Stimulated activated CD4-positive, alpha-beta T cell treated with anti-CD3 and anti-CD28 coated beads, TNF-alpha, amount 100 ng/mL, for 4 hours (primary cell): ENCODE measurements around the gene MYBPHL.
"Not testable (repeated sequence)": the region's sequence is repeated elsewhere in the genome, so short reads cannot be mapped to it uniquely, and the experiment has no call there.

Source experiments
- DNase-seq, 3 experiments: peaks; one replicate each; pipeline ENCODE4 v3.0.0-alpha.2; 2020; ENCODE audit warnings: low read depth in 3 of 3

The MYBPHL gene

DNA sequence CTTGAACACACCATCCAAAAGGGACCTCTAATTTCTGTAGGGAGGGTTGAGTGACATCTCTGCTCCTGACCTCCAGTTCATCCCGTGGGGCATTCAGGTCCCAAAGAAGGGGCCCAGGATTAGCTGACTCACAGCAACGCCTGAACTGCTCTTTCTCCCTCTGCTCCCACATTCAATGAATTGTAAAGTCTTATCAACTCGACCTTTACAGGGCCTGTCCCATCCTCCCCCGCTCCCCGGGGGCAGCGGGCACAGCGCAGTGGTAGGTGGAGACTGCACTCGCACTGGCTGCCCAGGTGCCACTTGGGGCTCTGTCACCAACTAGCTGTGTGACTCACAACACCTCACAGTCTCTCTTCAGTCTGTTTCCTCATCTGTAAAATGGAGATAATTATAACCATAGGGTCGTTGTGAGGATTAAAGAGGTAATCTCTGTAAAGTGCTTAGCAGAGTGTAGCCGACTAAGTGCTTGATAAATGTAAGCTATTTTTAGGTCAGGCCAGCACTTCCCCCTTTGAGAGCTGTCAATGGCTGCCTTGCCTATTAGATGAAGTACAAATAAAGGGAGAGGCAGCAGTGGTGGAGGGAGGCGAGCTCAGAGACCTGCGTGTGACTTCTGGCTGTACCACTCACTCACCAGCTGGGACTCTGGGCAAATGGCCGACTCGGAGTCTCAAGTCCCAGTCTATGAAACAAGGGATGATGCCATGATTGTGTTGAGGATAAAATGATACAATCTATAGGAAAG lies 637 bp upstream of the MYBPHL start:
- no peak for DNase-seq

DNA sequence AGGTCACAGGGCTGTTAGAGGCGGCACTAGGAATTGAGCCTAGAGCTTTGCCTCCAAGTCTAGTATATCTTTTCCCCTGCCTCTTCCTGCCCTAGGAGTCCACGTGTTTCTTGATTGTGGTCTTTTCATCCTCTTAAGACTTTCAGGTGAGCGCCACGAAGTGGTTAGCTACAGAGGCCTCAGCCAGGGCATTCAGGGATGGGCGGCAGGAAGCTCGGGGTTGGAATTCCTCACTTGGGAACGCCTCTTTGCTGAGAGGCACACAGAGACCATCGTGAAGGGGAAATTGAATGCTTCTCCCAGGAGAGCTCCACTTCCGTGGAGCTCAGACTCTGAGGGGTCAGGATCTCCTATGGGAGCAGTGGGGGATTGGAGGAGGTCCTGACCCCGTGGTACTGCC lies 820 bp downstream of the MYBPHL start:
- not testable (repeated sequence) for DNase-seq

DNA sequence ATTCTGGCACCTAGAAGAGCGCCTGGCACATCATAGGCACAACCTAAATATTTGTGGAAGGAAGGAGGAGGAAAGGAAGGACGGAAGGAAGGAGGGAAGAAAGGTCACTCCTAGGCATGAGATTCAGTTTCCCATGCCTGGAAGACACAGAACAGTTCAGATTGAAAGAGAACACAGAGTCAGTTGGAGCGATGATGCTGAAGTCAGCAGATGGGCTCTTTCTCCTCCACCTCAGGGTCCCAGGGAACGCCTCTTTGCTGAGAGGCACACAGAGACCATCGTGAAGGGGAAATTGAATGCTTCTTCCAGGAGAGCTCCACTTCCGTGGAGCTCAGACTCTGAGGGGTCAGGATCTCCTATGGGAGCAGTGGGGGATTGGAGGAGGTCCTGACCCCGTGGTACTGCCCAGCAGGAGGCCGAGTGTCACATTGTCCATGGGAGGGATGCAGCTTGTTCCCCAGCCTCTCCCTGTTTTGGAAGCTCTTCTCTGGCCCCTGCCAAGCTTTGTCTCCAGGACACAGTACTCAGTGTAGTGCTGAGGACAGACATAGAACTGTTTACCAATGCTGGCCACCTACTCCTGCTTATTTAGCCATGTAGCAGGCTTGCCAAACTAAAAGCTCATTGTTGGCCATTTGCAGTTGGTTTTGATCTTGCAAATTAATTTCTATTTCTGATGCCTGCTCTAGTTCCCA lies 2.4 kb downstream of the MYBPHL start:
- DNase-seq, result no peak

DNA sequence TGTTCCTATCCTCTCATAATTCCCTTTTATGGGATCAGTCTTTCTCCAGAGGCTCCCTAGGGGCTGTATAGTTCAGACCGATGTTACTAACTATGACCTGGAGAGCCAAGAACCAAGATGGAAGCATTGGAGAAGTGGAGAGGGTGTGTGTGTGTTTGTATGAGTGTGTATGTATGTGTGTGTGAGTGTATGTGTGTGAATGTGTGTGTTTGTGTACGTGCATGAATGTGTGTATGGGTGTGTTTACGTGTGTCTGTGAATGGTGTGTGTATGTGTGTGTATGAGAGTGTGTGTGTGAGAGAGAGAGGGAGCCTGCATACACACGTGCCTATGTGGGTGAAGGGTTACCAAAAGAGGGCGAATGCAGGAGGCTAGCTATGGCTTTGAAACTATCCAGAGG lies 4.9 kb downstream of the MYBPHL start:
- no peak for DNase-seq

DNA sequence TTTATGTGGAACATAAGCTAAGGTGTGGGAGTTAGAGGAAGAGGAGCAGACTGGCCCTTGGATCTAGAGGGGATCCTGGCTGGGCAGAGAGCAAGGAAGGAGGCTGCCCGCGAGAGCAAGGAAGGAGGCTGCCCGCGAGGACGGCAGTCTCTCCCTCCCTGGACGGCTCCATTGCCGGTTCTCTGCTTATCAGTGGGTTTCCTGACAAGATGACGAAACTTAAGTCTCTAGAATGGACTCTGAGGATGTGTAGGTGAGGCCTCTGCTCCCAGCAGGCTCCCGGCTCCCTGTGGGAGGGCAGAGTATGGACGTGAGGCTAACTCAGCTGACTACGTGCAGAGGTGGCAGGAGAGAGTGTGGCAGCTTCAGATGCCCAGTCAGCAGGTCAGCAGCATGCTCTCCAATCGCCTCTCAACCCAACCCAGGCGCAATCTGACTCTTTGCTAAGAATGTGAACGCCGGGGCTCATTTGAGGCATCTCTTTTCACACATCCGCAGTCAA lies 6.1 kb downstream of the MYBPHL start:
- no peak for DNase-seq

DNA sequence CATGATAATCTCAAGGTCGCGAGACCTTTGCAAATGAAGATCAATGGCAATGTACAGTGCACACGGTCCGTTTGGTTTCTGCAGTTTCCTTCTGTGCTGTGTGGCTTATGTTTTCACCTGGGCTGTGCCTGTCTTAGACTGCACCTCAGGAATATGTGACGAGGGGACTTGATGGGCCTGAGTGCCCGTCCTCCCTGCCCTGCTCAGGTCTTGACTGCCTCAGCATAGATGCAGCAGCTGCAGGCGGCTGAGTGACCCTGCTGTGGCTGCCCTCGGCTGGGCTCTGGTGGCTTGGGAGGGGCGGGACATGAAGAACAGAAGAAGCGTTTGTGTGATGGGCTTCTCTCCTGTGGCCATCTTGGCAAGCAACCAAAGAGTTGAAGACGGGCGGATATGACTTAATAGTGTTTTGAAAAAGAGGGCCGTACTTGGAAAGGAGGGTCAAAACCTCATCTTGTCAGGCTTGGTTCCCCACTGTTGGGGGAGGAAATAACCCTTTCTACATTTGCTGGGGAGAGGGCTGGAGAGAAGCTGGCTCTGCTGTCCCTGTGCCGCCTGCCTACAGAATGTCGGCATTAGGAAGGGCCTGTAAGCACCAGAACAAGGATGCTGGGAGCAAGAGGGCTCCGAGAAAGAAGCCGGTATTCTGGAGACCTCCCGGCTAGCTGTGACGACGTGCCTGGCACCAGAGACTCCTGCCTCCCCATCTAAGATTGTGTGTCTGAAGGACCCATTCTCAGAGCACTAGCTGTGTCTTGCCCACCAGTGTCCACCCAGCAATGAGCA lies 7.1 kb downstream of the MYBPHL start:
- no peak for DNase-seq

DNA sequence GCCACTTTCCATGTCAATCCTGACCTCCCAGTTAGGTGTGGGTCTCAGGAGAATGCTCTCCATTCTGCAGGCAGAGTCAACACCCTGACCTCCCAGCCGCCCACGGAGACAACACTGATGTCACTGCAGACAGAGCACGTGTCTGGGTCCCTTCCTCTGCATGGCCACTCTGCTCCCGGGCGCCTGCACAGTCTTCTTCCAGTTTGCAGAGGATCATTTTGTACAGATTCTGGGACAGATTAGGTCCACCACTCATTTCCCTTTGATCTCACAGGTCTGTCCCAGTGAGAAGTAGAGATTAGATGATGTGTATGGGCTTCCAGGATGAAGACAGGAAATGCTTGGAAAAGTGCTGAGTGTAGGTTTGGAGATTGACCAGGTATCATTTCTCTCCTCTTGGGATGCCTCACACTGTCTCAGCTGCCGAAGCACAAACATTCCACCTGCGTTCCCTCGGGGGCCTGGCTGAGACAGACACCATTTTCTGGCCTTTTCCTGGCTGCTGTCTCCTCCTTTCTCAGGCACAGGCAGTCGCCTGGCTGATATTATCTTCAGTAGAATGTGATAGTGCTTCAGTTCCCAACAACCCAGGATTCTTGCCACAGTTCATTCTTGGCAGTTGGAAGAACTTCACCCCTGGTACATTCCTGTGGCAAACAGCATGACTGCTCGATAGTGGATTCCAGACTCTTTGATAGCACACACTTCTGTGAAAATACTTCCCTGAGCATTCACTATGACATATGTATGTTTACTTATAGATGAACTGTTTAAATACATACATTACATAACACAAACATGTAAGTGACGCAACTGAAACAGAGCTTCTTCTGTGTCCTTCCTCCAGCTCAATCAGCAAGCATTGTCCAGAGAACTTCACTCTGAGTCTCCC lies 7.9 kb downstream of the MYBPHL start:
- DNase-seq, result no peak

DNA sequence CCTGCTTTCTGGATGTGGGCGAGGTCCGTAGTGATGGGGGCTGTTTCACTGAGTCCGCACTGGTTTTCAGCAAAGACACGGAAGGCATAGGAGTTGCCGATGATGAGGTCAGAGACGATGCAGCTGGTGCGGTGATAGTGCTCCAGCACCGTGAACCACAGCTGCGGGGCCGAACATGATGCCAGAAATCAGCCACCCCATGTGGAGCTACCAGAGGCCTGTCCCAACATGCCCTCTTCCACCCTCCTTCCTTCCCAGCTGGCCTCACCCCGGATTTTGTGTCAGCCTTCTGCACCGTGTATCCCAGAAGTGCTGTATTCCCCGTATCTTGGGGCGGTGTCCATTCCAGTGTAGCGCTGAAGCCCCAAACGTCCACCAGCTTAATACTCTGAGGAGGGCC lies 10.0 kb downstream of the MYBPHL start:
- no peak for DNase-seq

DNA sequence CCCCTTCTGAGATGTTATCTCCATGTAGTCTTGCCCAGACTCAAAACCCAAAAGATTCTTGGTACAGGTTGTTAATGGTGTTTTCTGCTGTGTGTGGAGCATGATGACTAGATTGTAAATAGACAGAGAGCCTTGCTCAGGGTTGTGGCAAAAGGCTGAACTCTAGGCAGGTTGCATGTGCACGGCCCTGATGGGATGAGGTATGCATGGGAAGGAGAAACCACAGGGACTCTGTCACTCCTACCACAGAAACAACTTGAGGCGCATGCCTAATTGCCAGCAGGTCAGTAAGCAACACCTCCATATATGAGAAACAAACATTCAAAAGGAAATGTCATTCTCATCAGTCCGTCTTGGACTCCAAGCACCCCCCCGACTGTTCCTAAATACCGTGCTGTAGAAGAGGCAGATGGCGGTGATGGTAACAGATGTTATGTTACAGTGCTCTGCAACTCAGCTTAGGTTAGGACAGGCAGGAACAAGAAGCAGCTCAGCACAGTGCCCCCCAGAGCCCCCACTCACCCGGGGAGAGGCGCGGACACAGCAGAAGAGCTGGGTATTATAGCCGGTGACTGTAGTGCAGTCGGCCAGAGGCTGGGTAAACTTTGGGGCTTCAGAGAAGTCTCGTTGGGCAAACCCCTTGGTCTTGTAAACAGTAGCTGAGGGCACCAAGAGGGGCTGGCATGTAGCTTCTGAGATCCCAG lies 10.9 kb downstream of the MYBPHL start:
- no peak for DNase-seq

DNA sequence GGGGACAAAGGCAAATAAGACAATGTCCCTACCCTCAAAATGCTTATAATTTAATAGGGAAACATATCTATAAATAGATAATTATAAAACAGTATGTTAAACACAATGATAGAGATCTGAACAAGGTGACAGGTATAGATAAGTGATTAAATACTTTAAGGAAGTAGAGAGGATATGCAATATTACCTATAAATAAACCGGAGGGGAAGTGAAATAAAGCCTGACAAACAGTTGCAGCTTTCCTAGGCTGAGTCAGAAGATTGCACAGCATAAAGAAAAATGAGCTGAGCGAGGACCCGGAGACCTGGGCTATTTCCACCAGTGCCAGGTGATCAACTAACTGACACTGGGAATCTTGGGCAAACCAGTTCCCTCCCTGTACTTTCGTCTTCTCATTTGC lies 12.3 kb downstream of the MYBPHL start:
- no peak for DNase-seq

DNA sequence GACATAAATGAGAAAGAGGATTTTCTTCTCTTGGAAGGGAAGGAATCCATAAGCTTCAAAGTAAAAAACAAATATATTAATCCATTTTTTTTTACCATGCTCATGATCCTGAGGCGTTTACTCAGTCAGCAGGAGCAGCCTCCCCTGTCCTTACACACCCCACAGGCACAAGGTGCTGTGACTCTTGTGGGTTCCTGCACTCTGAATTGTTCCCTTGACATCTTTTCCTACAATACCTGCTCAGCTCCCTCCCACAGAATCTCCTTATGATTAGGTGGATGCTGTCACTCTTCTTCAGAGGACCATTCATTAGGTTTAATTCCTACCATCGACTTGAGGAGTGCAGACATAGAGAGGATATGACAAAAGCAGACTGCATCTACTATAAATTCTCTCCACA lies 13.8 kb downstream of the MYBPHL start:
- no peak for DNase-seq

DNA sequence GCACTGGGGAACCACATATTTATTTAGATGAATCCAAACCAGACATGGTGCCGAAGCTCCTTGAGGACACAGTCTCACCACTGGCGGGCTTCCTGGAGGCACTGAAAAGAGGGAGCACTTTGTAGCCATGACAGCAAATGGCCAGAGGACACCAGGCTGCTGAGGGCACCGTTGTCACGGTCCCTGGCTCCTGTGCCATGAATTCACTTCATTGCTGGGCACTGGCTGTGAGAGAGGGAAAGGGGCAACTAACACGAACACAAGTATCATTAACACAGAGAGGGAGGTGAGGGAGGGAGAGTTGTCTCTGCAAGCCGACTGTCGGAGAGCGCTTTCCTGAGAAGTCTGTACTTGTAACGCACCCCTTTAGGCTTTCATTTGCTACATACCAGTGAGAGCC lies 14.4 kb downstream of the MYBPHL start:
- no peak for DNase-seq

DNA sequence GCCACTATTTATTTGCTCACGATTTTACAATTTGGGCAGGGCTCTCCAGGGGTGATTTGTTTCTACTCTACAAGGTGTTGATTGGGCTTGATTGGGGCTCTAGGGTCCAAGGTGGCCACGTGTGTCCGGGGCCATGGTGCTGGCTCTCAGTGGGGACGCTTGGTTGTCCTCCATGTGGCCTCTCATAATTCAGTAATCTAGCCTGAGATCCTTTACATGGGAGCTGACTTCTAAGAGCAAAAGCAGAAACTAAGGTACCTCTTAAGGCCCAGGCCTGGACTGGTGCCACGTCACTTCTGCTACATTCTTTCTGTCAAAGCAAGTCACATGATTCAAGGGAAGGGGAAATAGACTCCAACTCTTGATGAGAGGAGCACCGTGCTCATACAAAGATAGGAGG lies 15.8 kb downstream of the MYBPHL start:
- no peak for DNase-seq

DNA sequence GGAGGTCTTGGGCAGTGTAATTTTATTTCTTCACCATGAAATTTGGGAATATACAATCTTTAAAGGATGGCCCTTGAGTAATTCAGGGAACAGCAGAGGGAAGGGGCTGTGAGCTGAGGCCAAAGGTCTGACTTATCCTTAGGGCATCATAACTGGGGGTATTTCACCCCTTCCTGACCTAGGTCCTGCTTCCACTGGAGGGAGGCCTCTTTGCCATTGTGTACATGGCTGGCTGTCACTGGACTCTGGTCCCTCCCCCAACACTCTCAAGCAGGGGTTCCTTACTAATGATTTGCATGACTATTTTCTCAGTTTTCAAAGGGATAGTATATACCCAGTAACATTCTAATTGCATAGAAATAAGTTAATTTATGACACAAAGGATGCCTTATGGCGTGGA lies 16.7 kb downstream of the MYBPHL start:
- DNase-seq, result no peak

DNA sequence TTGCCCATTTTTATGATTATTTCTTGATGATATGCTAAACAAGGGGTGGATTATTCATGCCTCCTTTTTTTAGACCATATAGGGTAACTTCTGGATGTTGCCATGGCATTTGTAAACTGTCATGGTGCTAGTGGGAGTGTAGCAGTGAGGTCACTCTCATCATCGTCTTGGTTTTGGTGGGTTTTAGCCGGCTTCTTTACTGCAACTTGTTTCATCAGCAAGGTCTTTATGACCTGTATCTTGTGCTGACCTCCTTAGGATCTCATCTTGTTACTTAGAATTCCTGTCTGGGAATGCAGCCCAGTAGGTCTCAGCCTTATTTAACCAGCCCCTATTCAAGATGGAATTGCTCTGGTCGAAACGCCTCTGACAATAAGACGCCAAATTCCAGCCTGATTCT lies 20.0 kb downstream of the MYBPHL start:
- not testable (repeated sequence) for DNase-seq

DNA sequence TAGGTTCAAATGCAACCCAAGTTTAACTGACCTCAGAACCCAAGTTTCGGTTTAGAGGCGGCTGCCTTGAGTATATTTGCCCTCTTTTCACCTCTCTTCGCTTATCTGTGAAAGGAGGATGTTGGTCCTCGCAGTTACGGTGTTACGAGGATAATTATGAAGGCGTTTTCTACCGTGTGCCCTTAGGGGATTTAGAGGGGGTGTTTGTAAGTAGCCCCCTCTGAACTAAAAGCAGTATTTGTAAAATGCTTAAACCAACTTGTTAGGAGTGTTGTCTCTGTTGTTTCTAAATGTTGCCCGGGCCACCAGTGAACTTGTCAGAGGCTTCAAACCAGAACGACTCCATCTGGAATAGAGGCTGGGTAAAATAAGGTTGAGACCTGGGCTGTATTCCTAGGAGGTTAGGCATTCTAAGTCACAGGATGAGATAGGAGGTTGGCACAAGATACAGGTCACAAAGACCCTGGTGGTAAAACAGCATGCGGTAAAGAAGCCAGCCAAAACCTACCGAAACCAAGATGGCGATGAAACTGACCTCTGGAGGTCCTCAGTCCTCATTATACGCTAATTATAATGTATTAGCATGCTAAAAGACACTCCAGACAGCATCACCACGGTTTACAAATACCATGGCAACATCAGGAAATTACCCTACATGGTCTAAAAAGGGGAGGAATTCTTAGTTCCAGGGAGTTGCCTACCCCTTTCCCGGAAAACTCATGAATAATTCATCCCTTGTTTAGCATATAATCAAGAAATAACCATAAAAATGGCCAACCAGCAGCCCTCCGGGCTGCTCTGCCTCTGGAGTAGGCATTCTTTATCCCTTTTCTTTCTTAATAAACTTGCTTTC lies 22.8 kb downstream of the MYBPHL start:
- DNase-seq, result no peak

DNA sequence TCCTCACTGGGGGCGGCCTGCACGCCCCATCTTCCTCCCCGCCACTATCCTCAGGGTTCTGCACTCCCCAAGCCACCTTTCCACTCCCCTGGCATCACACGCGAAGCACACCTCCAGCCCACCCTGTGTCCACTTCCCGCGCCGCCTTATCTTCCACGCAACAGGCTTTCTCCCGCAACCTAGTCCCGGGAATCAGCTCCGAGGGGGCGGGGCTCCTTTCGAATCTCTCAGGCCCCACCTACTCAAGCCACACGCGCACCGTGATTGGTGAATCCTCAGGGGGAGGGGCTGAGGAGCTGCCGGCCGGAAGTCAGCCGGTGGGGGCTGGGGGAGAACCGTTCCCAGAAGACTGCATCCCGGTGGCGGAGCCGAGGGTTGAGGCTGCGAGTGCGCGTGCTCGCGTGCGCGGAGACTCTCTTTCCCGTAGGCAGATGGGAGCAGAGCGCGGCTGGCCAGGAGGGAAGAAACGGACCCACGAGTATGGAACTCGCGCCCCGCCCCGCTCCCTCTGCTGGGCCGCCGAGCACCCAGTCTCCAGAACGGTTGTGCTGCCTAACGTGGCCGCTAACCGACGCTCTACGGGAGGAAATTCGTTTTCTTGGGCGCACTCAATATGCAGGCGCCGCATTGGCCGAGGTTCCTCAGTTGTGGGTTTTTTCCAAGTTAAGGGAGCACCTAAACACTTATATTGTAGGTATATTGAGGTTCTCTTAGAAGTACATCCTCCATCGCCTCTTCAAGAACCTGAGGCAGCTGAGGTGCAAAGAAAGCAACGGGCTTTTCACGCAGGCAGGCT lies 23.7 kb downstream of the MYBPHL start, which contains the start of gene PSRC1:
PSRC1 (minus strand) TSS at position 194 of the 796 bp plus-strand sequence.
- peak; percentile 82 to 84 (median 83) for DNase-seq

DNA sequence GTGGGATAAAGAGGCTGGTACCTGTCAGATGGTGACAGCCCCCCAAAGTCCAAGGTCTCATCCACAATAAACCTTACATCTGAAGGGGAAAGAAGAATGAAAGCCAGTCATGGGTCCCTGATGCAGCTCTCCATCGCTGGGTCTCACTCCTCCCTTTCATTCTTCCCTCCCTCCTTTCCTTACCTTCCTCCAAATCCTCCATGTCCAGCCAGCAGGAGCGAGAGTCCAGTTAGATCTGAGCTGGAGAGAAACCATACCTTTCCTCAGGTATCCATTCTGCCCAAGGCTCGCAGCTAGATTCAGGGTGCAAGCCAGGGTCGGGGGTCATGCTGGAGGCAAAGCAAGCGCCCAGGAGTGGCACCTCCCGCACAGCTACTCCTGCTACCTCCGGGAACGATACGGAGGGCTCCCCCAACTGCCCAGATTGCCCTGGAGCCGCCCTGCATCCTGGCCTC lies 24.3 kb downstream of the MYBPHL start:
- no peak for DNase-seq
